Immature natural killer cell (primary cell): Measurements from ENCODE around the gene MPRIP. TPM values are rescaled to one million over a fixed set of nuclear protein-coding genes. Genes with fewer than 3 reads are reported as not detected.

ENCODE experiments used
- DNase-seq, 3 donors: peaks; one replicate each; pipeline ENCODE4 v3.0.0; 2022; ENCODE audit warnings: mixed read lengths in 1 of 3
- H3K27ac Mint-ChIP-seq, 6 donors: one replicate each; pipeline ENCODE4 v1.8.0; 2020; ENCODE audit warnings: mixed read lengths in 6 of 6, mild to moderate bottlenecking in 5 of 6, inconsistent platforms in 4 of 6, moderate library complexity in 3 of 6
- H3K27me3 Mint-ChIP-seq, 3 donors: one replicate each; pipeline ENCODE4 v1.8.0; 2020 to 2021; ENCODE audit warnings: low read depth in 3 of 3, mild to moderate bottlenecking in 3 of 3, mixed read lengths in 3 of 3, moderate library complexity in 3 of 3, inconsistent platforms in 1 of 3
- H3K36me3 Mint-ChIP-seq, 3 donors: one replicate each; pipeline ENCODE4 v1.8.0; 2020; ENCODE audit warnings: mixed read lengths in 3 of 3, inconsistent platforms in 2 of 3, mild to moderate bottlenecking in 2 of 3
- H3K4me1 Mint-ChIP-seq, 2 donors: one replicate each; pipeline ENCODE4 v1.8.0; 2020; ENCODE audit warnings: inconsistent platforms in 2 of 2, mild to moderate bottlenecking in 2 of 2, mixed read lengths in 2 of 2, moderate library complexity in 1 of 2
- H3K4me3 Mint-ChIP-seq, 5 donors: one replicate each; pipeline ENCODE4 v1.8.0; 2020; ENCODE audit warnings: mild to moderate bottlenecking in 5 of 5, mixed read lengths in 5 of 5, inconsistent platforms in 3 of 5, moderate library complexity in 3 of 5
- H3K9me3 Mint-ChIP-seq, 6 donors: one replicate each; pipeline ENCODE4 v1.8.0; 2020; ENCODE audit warnings: mild to moderate bottlenecking in 6 of 6, mixed read lengths in 6 of 6, inconsistent platforms in 4 of 6, moderate library complexity in 3 of 6
- polyA plus RNA-seq, 3 donors: library from polyadenylated mRNA; unstranded; fragments of 300-500 nt; fragmentation: Illumina TruSeq; gene quantifications; one replicate each; pipeline ENCODE4 v1.2.3, GENCODE V29; 2021

The MPRIP gene
- polyA plus RNA-seq, 3 donors from 2014 or later = 1.2 to 15.1 (median 4.2) TPM

GRCh38 chr17:17080181-17080631 is 37.9 kb downstream of the MPRIP start:
- no peak for DNase-seq
- peaks cover 0 to 16% (median 4%) of the 10 kb centered on the region in 3 donors for H3K36me3 Mint-ChIP-seq
- H3K9me3 Mint-ChIP-seq = no peaks in the 10 kb centered on the region
- no peak overlapping the region for H3K4me3 Mint-ChIP-seq
- H3K27me3 Mint-ChIP-seq = no peaks in the 10 kb centered on the region
- peaks cover 20 to 30% of the 10 kb centered on the region in 2 donors for H3K4me1 Mint-ChIP-seq
- H3K27ac Mint-ChIP-seq = no peak overlapping the region

GRCh38 chr17:17080781-17081180 is 38.5 kb downstream of the MPRIP start:
- no peak for DNase-seq
- peak overlapping the region in 2 of 6 donors; percentile 30 to 61 for H3K27ac Mint-ChIP-seq
- H3K9me3 Mint-ChIP-seq = no peaks in the 10 kb centered on the region
- H3K4me3 Mint-ChIP-seq = no peak overlapping the region
- H3K4me1 Mint-ChIP-seq = peaks cover 14 to 24% of the 10 kb centered on the region in 2 donors
- H3K36me3 Mint-ChIP-seq = peaks cover 0 to 16% (median 4%) of the 10 kb centered on the region in 3 donors
- H3K27me3 Mint-ChIP-seq = no peaks in the 10 kb centered on the region

- H3K27me3 Mint-ChIP-seq = no peaks in the 10 kb centered on the region
- H3K9me3 Mint-ChIP-seq = no peaks in the 10 kb centered on the region
- peak overlapping the region in 4 of 6 donors; percentile 2 to 71 (median 32) for H3K27ac Mint-ChIP-seq
- H3K4me3 Mint-ChIP-seq = no peak overlapping the region
- H3K4me1 Mint-ChIP-seq = peaks cover 13 to 22% of the 10 kb centered on the region in 2 donors
- peaks cover 0 to 16% (median 4%) of the 10 kb centered on the region in 3 donors for H3K36me3 Mint-ChIP-seq
- DNase-seq = no peak
These were observed 39.2 kb downstream of the MPRIP start for GRCh38 chr17:17081304-17081940.

GRCh38 chr17:17082878-17083277 is 40.6 kb downstream of the MPRIP start:
- Mint-ChIP-seq H3K27ac (peak overlapping the region in 4 of 6 donors; percentile 8 to 50 (median 32)), H3K9me3 (no peaks in the 10 kb centered on the region)

GRCh38 chr17:17084317-17084835 is 42.1 kb downstream of the MPRIP start:
- no peak for DNase-seq
- Mint-ChIP-seq H3K4me1 (peaks cover 32 to 37% of the 10 kb centered on the region in 2 donors), H3K9me3 (no peaks in the 10 kb centered on the region), H3K36me3 (peaks cover 0 to 3% (median 0%) of the 10 kb centered on the region in 3 donors), H3K27me3 (no peaks in the 10 kb centered on the region), H3K27ac (no peak overlapping the region), H3K4me3 (no peak overlapping the region)

More at GRCh38 chr17:17082878-17083277, 40.6 kb downstream of the MPRIP start:
- no peaks in the 10 kb centered on the region for H3K27me3 Mint-ChIP-seq
- peaks cover 21 to 33% of the 10 kb centered on the region in 2 donors for H3K4me1 Mint-ChIP-seq
- no peak for DNase-seq
- no peak overlapping the region for H3K4me3 Mint-ChIP-seq
- H3K36me3 Mint-ChIP-seq = peaks cover 0 to 12% (median 0%) of the 10 kb centered on the region in 3 donors

GRCh38 chr17:17084941-17085340 is 42.7 kb downstream of the MPRIP start:
- H3K36me3 Mint-ChIP-seq = peaks cover 0 to 3% (median 0%) of the 10 kb centered on the region in 3 donors
- H3K9me3 Mint-ChIP-seq = no peaks in the 10 kb centered on the region
- no peaks in the 10 kb centered on the region for H3K27me3 Mint-ChIP-seq
- no peak for DNase-seq
- peak overlapping the region in 2 of 6 donors; percentile 10 to 39 for H3K27ac Mint-ChIP-seq
- peaks cover 38 to 43% of the 10 kb centered on the region in 2 donors for H3K4me1 Mint-ChIP-seq
- H3K4me3 Mint-ChIP-seq = no peak overlapping the region

GRCh38 chr17:17086585-17086984 is 44.3 kb downstream of the MPRIP start:
- no peak overlapping the region for H3K4me3 Mint-ChIP-seq
- peaks cover 0 to 3% (median 0%) of the 10 kb centered on the region in 3 donors for H3K36me3 Mint-ChIP-seq
- DNase-seq = no peak
- no peaks in the 10 kb centered on the region for H3K9me3 Mint-ChIP-seq
- peak overlapping the region in 4 of 6 donors; percentile 18 to 71 (median 46) for H3K27ac Mint-ChIP-seq
- peaks cover 44 to 50% of the 10 kb centered on the region in 2 donors for H3K4me1 Mint-ChIP-seq
- no peaks in the 10 kb centered on the region for H3K27me3 Mint-ChIP-seq

GRCh38 chr17:17087424-17088015 is 45.3 kb downstream of the MPRIP start:
- Mint-ChIP-seq H3K4me3 (no peak overlapping the region), H3K4me1 (peaks cover 49 to 59% of the 10 kb centered on the region in 2 donors), H3K9me3 (no peaks in the 10 kb centered on the region), H3K27ac (peak overlapping the region; percentile 32 to 87 (median 72)), H3K36me3 (peaks cover 0 to 3% (median 0%) of the 10 kb centered on the region in 3 donors), H3K27me3 (no peaks in the 10 kb centered on the region)
- DNase-seq = no peak

- DNase-seq = no peak
- no peaks in the 10 kb centered on the region for H3K9me3 Mint-ChIP-seq
- peaks cover 45 to 65% of the 10 kb centered on the region in 2 donors for H3K4me1 Mint-ChIP-seq
- H3K27me3 Mint-ChIP-seq = no peaks in the 10 kb centered on the region
- H3K4me3 Mint-ChIP-seq = peak overlapping the region in 2 of 5 donors; percentile 42 to 47
- peak overlapping the region; percentile 47 to 87 (median 70) for H3K27ac Mint-ChIP-seq
- H3K36me3 Mint-ChIP-seq = no peaks in the 10 kb centered on the region
These were observed 45.8 kb downstream of the MPRIP start for GRCh38 chr17:17088086-17088485.

GRCh38 chr17:17088541-17089525 is 46.6 kb downstream of the MPRIP start:
- Mint-ChIP-seq H3K9me3 (no peaks in the 10 kb centered on the region), H3K4me1 (peaks cover 50 to 72% of the 10 kb centered on the region in 2 donors), H3K36me3 (no peaks in the 10 kb centered on the region), H3K27me3 (no peaks in the 10 kb centered on the region), H3K4me3 (peak overlapping the region in 4 of 5 donors; percentile 6 to 33 (median 22)), H3K27ac (peak overlapping the region; percentile 49 to 87 (median 72))
- no peak for DNase-seq

GRCh38 chr17:17089796-17090641 is 47.8 kb downstream of the MPRIP start:
- no peak for DNase-seq

GRCh38 chr17:17090642-17091103 is 48.4 kb downstream of the MPRIP start:
- no peak overlapping the region for H3K4me3 Mint-ChIP-seq
- no peaks in the 10 kb centered on the region for H3K9me3 Mint-ChIP-seq
- peaks cover 56 to 86% of the 10 kb centered on the region in 2 donors for H3K4me1 Mint-ChIP-seq
- peak overlapping the region in 1 of 6 donors; percentile 13 for H3K27ac Mint-ChIP-seq
- DNase-seq = no peak
- no peaks in the 10 kb centered on the region for H3K36me3 Mint-ChIP-seq
- H3K27me3 Mint-ChIP-seq = no peaks in the 10 kb centered on the region

More at GRCh38 chr17:17089796-17090641, 47.8 kb downstream of the MPRIP start:
- H3K4me1 Mint-ChIP-seq = peaks cover 54 to 84% of the 10 kb centered on the region in 2 donors
- H3K36me3 Mint-ChIP-seq = no peaks in the 10 kb centered on the region
- no peak overlapping the region for H3K4me3 Mint-ChIP-seq
- peak overlapping the region in 3 of 6 donors; percentile 49 to 73 (median 63) for H3K27ac Mint-ChIP-seq
- H3K27me3 Mint-ChIP-seq = no peaks in the 10 kb centered on the region
- no peaks in the 10 kb centered on the region for H3K9me3 Mint-ChIP-seq
